Skeletal muscle satellite cell (primary cell): ENCODE results near the gene NUPR1.
"Not testable (repeated sequence)": the region's sequence is repeated elsewhere in the genome, so short reads cannot be mapped to it uniquely, and the experiment has no call there.

ENCODE experiments used
- H3K27me3 ChIP-seq: 2 replicates; pipeline ENCODE4 v1.7.0; 2013; ENCODE audit warnings: low read length; ENCODE audit not compliant: control insufficient read depth, insufficient read depth
- H3K36me3 ChIP-seq: 2 replicates; pipeline ENCODE4 v1.7.0; 2013; ENCODE audit warnings: mild to moderate bottlenecking, control low read depth, low read length; ENCODE audit not compliant: insufficient read depth
- H3K4me1 ChIP-seq: 2 replicates; pipeline ENCODE4 v1.7.0; 2013; ENCODE audit warnings: low read length; ENCODE audit not compliant: control insufficient read depth, insufficient read depth
- H3K4me2 ChIP-seq: 2 replicates; pipeline ENCODE4 v1.7.0; 2013; ENCODE audit warnings: mild to moderate bottlenecking, low read length
- H3K4me3 ChIP-seq: 2 replicates; pipeline ENCODE4 v1.7.0; 2013; ENCODE audit warnings: low read length
- H3K9ac ChIP-seq: 2 replicates; pipeline ENCODE4 v1.7.0; 2013; ENCODE audit warnings: mild to moderate bottlenecking, low read depth, low read length, moderate library complexity
- H3K9me3 ChIP-seq: replicated peaks from 2 replicates; pipeline ENCODE4 v1.7.0; 2013; ENCODE audit warnings: mild to moderate bottlenecking, control low read depth, low read length

NUPR1 gene

DNA sequence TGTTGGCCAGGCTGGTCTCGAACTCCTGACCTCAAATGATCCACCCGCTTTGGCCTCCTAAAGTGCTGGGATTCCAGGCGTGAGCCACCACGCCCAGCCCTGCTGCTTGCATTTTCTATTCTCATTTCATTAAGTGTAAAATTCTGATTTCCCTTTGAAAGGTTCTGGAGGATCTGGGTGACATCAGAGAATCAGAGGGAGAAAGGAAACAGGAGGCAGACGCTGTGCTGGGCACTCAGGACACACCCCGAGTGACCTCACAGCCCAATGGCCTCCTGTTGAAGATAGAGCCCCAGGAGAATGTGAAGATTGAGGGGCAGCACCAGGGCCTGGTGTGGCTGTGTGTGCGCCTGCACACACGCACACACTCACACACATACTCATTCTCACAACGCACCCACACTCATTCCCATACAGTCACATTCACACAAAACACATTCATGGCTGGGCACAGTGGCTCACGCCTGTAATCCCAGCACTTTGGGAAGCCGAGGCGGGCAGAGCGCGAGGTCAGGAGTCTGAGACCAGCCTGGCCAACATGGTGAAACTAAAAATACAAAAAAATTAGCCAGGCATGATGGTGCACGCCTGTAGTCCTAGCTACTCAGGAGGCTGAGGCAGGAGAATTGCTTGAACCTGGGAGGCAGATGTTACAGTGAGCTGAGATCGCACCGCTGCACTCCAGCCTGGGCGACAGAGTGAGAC is 38.1 kb downstream of the NUPR1 start:
- not testable (repeated sequence) for H3K4me3 ChIP-seq, H3K4me2 ChIP-seq
- H3K27me3 ChIP-seq: peaks cover 37% of the 10 kb centered on the region

DNA sequence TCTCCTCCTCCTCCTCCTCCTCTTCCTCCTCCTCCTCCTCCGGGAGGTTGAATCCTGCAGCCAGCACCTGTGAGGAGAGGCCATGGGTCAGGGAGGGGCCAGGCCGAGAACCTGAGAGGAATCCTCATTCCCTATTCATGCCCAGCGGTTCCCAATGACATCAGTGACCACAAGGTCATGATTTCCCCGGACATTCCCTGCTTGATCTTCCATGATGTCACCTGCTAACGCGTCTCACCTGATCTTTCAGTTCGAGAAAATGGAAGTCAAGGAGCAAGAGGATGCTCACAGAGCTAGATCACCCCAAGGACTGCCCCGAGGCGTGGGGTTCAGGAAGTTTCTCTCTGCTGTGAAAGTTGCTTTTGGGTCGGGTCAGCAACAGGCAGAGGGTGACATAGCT is 38.9 kb downstream of the NUPR1 start:
- Histone ChIP-seq H3K4me3 (no peak overlapping the region), H3K4me2 (no peak overlapping the region), H3K9me3 (no peaks in the 10 kb centered on the region), H3K4me1 (no peaks in the 10 kb centered on the region), H3K9ac (no peak overlapping the region), H3K27me3 (peaks cover 30% of the 10 kb centered on the region), H3K36me3 (no peaks in the 10 kb centered on the region)

More for the DNA sequence above, 38.1 kb downstream of the NUPR1 start:
- not testable (repeated sequence) for H3K36me3 ChIP-seq, H3K9ac ChIP-seq, H3K4me1 ChIP-seq, H3K9me3 ChIP-seq

DNA sequence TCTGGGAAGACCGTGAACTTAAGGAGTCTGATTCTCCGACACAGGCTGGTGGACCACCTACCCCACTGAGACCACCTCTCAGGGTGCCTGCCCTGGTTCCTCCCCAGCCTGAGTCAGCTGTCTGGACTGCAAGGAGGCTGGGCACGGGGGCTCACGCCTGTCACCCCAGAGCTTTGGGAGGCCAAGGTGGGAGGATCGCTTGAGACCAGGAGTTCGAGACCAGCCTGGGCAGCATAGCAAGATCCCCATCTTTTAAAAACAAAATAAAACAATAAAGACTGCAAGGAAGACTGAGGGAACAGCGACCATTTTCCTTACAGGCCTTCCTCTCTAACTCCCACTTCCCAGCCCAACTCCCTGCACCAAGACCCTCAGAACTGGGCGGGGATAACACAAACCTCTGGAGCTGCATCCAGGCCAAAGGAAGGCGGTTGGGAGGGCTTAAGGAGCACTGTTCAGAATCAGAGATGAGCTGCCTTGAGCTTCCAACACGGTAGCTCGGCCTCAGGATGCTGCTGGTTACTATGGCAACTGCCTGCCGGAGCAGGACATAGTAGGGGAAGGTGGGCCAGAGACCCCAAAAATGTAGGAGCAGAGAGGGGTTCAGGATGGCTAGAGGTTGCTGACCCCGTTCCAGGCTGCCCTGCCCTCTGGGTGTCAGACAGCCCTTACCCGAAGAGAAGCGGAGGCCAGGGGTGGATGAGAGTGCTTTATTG is 40.0 kb downstream of the NUPR1 start:
- Histone ChIP-seq H3K9ac (no peak overlapping the region), H3K4me1 (no peaks in the 10 kb centered on the region)

DNA sequence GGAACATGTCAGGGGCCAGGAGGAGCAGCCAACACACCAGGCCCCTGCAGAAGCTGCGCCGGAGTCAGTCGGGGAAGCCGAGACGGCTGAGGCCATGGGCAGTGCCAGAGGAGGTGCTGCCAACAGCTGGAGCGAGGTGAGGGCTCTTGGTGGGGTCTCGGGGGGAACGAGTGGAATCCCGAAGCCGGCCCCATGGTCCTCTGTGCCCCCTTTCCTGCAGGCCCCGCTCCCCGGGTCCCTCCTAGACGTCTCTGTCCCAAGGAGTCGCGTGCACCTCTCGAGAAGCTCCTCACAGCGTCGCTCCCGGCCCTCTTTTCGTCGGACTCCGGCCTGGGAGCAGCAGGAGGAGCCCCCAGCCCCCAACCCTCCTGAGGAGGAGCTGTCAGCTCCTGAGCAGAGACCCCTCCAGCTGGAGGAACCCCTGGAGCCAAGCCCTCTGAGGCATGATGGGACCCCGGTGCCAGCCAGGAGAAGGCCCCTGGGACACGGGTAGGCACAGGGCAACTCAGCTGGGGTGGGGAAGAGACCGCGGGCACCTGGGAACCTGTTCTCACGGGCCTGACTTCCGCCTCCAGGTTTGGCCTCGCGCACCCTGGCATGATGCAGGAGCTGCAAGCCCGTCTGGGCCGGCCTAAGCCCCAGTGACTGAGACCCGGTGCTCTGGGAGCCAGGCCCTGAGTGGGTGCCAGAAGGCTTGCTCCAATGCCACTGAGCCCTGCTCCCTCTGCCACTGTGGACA is 40.7 kb downstream of the NUPR1 start:
- H3K4me2 ChIP-seq: no peak overlapping the region
- H3K9ac ChIP-seq: no peak overlapping the region
- no peaks in the 10 kb centered on the region for H3K4me1 ChIP-seq

More for the DNA sequence above, 40.0 kb downstream of the NUPR1 start:
- Histone ChIP-seq H3K27me3 (peaks cover 28% of the 10 kb centered on the region), H3K9me3 (no peaks in the 10 kb centered on the region), H3K4me2 (no peak overlapping the region), H3K36me3 (no peaks in the 10 kb centered on the region), H3K4me3 (no peak overlapping the region)

DNA sequence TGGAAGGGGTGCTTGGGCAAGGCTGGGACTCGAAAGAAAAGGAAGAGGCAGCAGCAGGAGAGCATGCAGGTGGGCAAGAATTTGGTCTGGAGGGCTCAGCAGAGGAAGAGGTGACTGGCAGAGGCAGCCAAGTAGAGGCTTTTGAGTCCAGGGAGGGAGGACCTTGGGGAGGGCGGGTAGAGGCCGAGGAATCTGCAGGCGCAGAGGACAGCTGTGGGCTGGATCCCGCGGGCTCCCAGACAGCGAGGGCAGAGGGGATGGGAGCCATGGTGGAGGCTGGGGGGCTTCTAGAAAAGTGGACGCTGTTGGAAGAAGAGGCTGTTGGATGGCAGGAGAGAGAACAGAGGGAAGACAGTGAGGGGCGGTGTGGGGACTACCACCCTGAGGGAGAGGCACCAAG is 41.4 kb downstream of the NUPR1 start:
- Histone ChIP-seq H3K4me3 (no peak overlapping the region), H3K9ac (no peak overlapping the region), H3K9me3 (no peaks in the 10 kb centered on the region), H3K4me1 (no peaks in the 10 kb centered on the region), H3K36me3 (no peaks in the 10 kb centered on the region), H3K4me2 (no peak overlapping the region), H3K27me3 (peaks cover 26% of the 10 kb centered on the region)

More for the DNA sequence above, 40.7 kb downstream of the NUPR1 start:
- Histone ChIP-seq H3K9me3 (no peaks in the 10 kb centered on the region), H3K27me3 (peaks cover 28% of the 10 kb centered on the region), H3K4me3 (no peak overlapping the region), H3K36me3 (no peaks in the 10 kb centered on the region)

DNA sequence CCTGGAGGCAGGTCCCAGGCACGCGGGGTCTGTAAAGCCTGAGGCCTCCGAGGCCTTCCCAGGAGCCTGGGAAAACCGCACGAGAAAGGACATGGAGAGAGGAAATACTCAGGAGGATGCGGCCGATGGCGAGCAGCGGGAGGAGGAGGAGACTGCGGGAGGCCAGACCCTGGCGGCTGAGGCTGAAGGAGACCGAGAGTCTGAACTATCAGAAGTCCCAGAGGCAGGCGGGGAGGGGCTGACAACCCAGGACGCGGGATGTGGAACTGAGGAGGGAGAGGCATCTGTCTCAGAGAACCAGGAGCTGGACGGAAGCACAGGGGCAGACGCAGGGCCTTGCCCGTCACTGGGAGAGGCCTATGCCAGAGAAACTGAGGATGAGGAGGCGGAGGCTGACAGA is 41.9 kb downstream of the NUPR1 start:
- Histone ChIP-seq H3K36me3 (no peaks in the 10 kb centered on the region), H3K9me3 (no peaks in the 10 kb centered on the region), H3K4me3 (no peak overlapping the region), H3K9ac (no peak overlapping the region), H3K4me2 (no peak overlapping the region), H3K27me3 (peaks cover 21% of the 10 kb centered on the region), H3K4me1 (no peaks in the 10 kb centered on the region)

DNA sequence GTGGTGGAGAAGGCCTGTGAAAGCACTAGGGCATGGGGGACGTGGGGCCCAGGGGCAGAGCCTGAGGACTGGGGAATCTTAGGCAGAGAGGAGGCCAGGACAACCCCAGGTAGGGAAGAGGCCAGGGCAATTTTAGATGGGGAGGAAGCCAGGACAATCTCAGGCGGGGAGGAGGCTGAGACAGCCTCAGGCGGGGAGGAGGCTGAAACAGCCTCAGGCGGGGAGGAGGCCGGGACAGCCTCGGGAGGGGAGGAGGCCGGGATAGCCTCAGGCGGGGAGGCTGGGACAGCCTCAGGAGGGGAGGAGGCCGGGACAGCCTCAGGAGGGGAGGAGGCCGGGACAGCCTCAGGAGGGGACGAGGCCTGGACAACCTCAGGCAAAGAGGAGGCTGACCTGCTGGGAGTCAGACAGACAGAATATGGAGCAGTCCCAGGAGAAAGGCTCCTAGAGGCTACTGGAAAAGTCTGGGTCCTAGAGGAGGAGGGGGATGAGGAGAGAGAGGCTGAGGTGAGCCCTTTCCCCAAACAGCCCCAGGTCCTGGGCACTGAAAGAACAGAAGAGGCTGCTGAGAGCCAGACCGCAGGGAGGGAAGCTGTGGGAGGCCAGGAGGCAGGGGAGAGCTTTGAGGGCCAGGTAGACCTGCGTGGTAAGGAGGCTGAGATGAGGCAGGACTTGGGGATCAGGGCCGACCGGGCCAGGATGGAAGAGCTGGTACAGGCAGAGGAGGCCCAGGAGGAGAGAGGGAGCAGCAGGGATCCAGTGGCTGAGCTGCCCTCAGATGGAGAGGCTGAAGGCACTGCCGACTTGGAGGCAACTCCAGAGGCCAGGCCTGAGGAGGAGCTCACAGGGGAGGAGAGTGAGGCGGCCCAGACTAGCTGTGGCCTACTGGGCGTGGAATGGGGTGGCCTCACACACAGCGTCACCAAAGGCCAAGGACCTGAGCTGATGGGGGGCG is 42.7 kb downstream of the NUPR1 start:
- H3K27me3 ChIP-seq: peaks cover 20% of the 10 kb centered on the region
- H3K9me3 ChIP-seq: no peaks in the 10 kb centered on the region
- no peaks in the 10 kb centered on the region for H3K36me3 ChIP-seq
- no peak overlapping the region for H3K9ac ChIP-seq
- H3K4me2 ChIP-seq: no peak overlapping the region
- no peak overlapping the region for H3K4me3 ChIP-seq
- H3K4me1 ChIP-seq: no peaks in the 10 kb centered on the region

DNA sequence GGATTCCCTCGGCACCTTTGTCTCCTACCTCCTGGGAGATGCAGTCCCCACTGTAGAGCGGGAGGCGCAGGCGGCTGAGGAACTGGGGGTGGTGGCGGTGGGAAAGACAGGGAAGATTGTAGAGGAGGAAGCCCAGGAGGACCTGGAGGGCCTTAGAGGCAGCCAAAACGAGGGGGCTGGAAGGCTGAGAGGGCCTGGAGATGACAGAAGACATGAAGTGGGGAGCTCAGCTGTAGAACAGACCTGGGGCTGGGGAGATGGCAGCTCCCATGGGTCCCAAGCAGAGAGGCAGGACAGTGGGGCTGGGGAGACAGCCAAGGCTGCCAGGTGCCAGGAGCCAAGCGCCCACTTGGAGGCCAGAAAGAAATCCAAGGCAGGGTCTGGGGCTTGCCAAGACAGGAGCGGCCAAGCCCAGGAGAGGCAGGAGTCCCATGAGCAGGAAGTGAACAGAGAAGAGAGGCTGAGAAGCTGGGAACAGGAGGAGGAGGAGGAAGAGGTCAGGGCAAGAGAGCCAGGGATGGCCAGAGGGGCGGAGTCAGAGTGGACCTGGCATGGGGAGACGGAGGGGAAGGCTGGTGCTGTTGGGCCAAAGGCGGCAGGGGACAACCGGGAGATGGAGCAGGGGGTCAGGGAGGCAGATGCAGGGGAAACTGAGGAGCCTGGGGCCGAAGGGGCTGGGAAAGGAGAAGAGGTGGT is 43.5 kb downstream of the NUPR1 start:
- Histone ChIP-seq H3K9me3 (no peaks in the 10 kb centered on the region), H3K36me3 (no peaks in the 10 kb centered on the region), H3K27me3 (peaks cover 20% of the 10 kb centered on the region), H3K9ac (no peak overlapping the region), H3K4me2 (no peak overlapping the region), H3K4me3 (no peak overlapping the region), H3K4me1 (no peaks in the 10 kb centered on the region)

DNA sequence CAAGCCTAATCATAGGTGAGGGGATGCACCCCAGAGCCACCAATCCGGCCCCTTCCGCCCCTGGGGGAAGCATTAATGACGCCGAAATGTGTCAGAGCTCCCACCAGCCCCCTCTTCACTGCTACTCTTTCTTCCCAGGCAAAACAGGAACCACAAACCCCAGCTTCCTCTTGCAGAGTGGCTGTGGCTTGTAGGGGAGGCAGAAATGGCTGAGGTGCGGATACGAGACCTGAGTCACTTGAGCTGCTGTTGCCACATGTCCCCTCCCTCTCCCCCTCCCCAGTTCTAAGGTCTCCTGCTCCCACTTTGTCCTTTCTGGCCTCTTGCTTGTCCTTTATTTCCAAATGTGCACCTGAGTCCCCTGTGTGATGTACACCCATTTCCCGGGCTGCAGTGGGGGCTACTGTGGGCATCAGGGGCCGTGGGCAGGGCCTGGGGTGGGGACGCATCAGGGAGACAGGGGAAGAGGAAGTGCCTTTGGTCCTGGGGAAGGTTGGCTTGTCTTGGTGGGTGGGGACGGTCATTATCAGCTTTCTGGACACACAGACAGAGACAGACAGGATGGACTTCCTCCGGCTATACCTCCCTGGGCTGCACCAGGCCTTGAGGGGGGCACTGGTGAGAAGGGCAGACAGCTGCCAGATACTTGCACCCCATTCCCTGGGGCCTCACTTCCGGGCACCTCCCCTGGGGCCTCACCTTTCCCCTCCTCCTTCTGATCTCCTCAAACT is 44.5 kb downstream of the NUPR1 start, which contains the start of gene APOBR:
APOBR (plus strand) TSS at position 523 of the 731 bp plus-strand sequence; CDS start at position 562, 39 bp downstream.
- H3K36me3 ChIP-seq: no peaks in the 10 kb centered on the region
- H3K4me3 ChIP-seq: no peak within 1 kb of the TSS
- H3K27me3 ChIP-seq: peaks cover 15% of the 10 kb centered on the region
- H3K4me1 ChIP-seq: no peaks in the 10 kb centered on the region
- H3K9me3 ChIP-seq: no peaks in the 10 kb centered on the region
- H3K9ac ChIP-seq: no peak within 1 kb of the TSS
- no peak within 1 kb of the TSS for H3K4me2 ChIP-seq

DNA sequence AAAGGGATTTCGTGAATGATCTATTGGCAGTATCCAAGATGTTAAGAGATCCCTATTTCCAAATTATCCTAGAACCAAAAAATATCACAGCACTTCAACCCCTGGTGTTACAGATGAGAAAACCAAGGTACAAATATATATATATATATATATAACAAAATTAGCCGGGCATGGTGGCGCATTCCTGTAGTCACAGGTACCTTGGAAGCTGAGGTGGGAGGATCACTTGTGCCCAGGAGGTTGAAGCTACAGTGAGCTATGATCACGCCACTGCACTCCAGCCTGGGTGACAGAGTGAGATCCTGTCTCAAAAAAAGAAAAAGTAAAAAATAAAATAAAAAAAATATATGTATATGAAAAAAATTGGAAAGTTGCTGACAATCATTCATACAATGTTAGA is 46.3 kb downstream of the NUPR1 start:
- Histone ChIP-seq H3K4me3 (peak overlapping the region; percentile 75), H3K9ac (peak overlapping the region; percentile 93), H3K4me1 (no peaks in the 10 kb centered on the region), H3K36me3 (peaks cover 5% of the 10 kb centered on the region), H3K9me3 (no peaks in the 10 kb centered on the region), H3K27me3 (peaks cover 1% of the 10 kb centered on the region), H3K4me2 (peak overlapping the region; percentile 82)
